CD14-positive monocyte (primary cell): ENCODE measurements around the gene WDFY3. TPM values are rescaled to one million over a fixed set of nuclear protein-coding genes. Genes with fewer than 3 reads are reported as not detected.

Experiments
- DNase-seq, 3 donors: peaks; one replicate each; pipeline ENCODE4 v3.0.0-alpha.2; 2011 to 2022
- H2AFZ ChIP-seq: 2 replicates; pipeline ENCODE4 v1.6.0; 2012; ENCODE audit warnings: mild to moderate bottlenecking, low read depth, low read length, inconsistent platforms; ENCODE audit not compliant: insufficient read depth, poor library complexity, severe bottlenecking
- H3K27ac ChIP-seq, 2 donors: 1 replicate in 1 of 2; 2 replicates in 1 of 2; pipeline ENCODE4 v1.5.1; 2012 to 2013; ENCODE audit warnings: low read length in 2 of 2, control low read depth in 1 of 2, inconsistent platforms in 1 of 2, low read depth in 1 of 2, mild to moderate bottlenecking in 1 of 2
- H3K27me3 ChIP-seq, 2 donors: one replicate each; pipeline versions ENCODE4 v1.6.0 to v1.6.1; 2011 to 2013; ENCODE audit warnings: low read length in 2 of 2; ENCODE audit not compliant: control insufficient read depth in 2 of 2, insufficient read depth in 2 of 2
- H3K36me3 ChIP-seq, 2 donors: replicated peaks in 1 of 2; 1 replicate in 1 of 2; 2 replicates in 1 of 2; pipeline versions ENCODE4 v1.5.1 to v1.6.1; 2012 to 2013; ENCODE audit warnings: low read length in 2 of 2, control low read depth in 1 of 2, inconsistent platforms in 1 of 2, mild to moderate bottlenecking in 1 of 2; ENCODE audit not compliant: insufficient read depth in 2 of 2, control insufficient read depth in 1 of 2
- H3K4me1 ChIP-seq, 2 donors: 1 replicate in 1 of 2; 2 replicates in 1 of 2; pipeline versions ENCODE4 v1.5.1 to v1.6.1; 2012 to 2013; ENCODE audit warnings: low read length in 2 of 2, control low read depth in 1 of 2, inconsistent platforms in 1 of 2, mild to moderate bottlenecking in 1 of 2, moderate library complexity in 1 of 2; ENCODE audit not compliant: insufficient read depth in 2 of 2, control insufficient read depth in 1 of 2
- H3K4me2 ChIP-seq: replicated peaks from 2 replicates; pipeline ENCODE3; 2012; ENCODE audit warnings: low read length, moderate library complexity, mild to moderate bottlenecking; ENCODE audit not compliant: poor library complexity, severe bottlenecking; ENCODE audit errors: extremely low read depth
- H3K4me3 ChIP-seq, 3 experiments: fragments of 200-600 bp in 1 of 3; sonication (generic) in 1 of 3; replicated peaks in 1 of 3; 1 replicate in 2 of 3; 2 replicates in 1 of 3; pipeline ENCODE4 v1.5.1; 2011 to 2013; ENCODE audit warnings: low read length in 3 of 3, mild to moderate bottlenecking in 3 of 3, control low read depth in 2 of 3, low read depth in 2 of 3, inconsistent platforms in 1 of 3, moderate library complexity in 1 of 3
- H3K79me2 ChIP-seq: 2 replicates; pipeline ENCODE4 v1.6.0; 2012; ENCODE audit warnings: mild to moderate bottlenecking, control low read depth, inconsistent platforms, low read length, moderate library complexity; ENCODE audit not compliant: insufficient read depth
- H3K9ac ChIP-seq: 2 replicates; pipeline ENCODE4 v1.6.0; 2017; ENCODE audit warnings: low read length, mild to moderate bottlenecking; ENCODE audit not compliant: insufficient read depth, poor library complexity, severe bottlenecking
- H3K9me3 ChIP-seq, 2 donors: replicated peaks in 1 of 2; 1 replicate in 1 of 2; 2 replicates in 1 of 2; pipeline versions ENCODE4 v1.5.1 to v1.6.1; 2012 to 2013; ENCODE audit warnings: low read length in 2 of 2, control low read depth in 1 of 2; ENCODE audit not compliant: control insufficient read depth in 1 of 2, insufficient read depth in 1 of 2
- H4K20me1 ChIP-seq: 2 replicates; pipeline ENCODE4 v1.6.0; 2012; ENCODE audit warnings: mild to moderate bottlenecking, low read length, control low read depth, moderate library complexity; ENCODE audit not compliant: insufficient read depth
- H3K27ac Mint-ChIP-seq, 7 donors: one replicate each; pipeline ENCODE4 v1.8.0; 2020; ENCODE audit warnings: mild to moderate bottlenecking in 7 of 7, mixed read lengths in 7 of 7, moderate library complexity in 6 of 7, inconsistent platforms in 2 of 7
- H3K27me3 Mint-ChIP-seq, 3 donors: one replicate each; pipeline ENCODE4 v1.8.0; 2021 to 2022; ENCODE audit warnings: low read depth in 3 of 3, mild to moderate bottlenecking in 3 of 3, mixed read lengths in 3 of 3, moderate library complexity in 3 of 3, inconsistent platforms in 1 of 3
- H3K36me3 Mint-ChIP-seq, 2 donors: one replicate each; pipeline ENCODE4 v1.8.0; 2020; ENCODE audit warnings: mixed read lengths in 2 of 2, inconsistent platforms in 1 of 2, mild to moderate bottlenecking in 1 of 2
- H3K4me1 Mint-ChIP-seq: one replicate; pipeline ENCODE4 v1.8.0; 2020; ENCODE audit warnings: mild to moderate bottlenecking, mixed read lengths
- H3K4me3 Mint-ChIP-seq, 2 donors: one replicate each; pipeline ENCODE4 v1.8.0; 2020; ENCODE audit warnings: mild to moderate bottlenecking in 2 of 2, mixed read lengths in 2 of 2, moderate library complexity in 1 of 2
- H3K9me3 Mint-ChIP-seq, 7 donors: one replicate each; pipeline ENCODE4 v1.8.0; 2020 to 2022; ENCODE audit warnings: mixed read lengths in 7 of 7, mild to moderate bottlenecking in 6 of 7, moderate library complexity in 6 of 7, inconsistent platforms in 2 of 7
- CTCF ChIP-seq: fragments of 200-600 bp; IDR thresholded peaks from one replicate; pipeline ENCODE4 v1.8.0; 2022; ENCODE audit warnings: antibody characterized with exemption, mild to moderate bottlenecking
- WGBS: methylation state at CpG from one replicate; pipeline ENCODE4 v1.1.5; 2013; ENCODE audit warnings: missing lambda C conversion rate; ENCODE audit not compliant: insufficient coverage; 5-methylcytosine and 5-hydroxymethylcytosine counted together
- intact Hi-C, 2 donors: fragments of 100-400 bp; cut with micrococcal nuclease; formaldehyde crosslinking; loops; one replicate each; pipeline versions ENCODE4 v1.15.0 to v1.15.1; 2023
- polyA plus RNA-seq, 3 donors: library from polyadenylated mRNA; depleted of rRNA in 1 of 3; unstranded in 2 of 3; stranded (reverse) in 1 of 3; fragments of 300-500 nt in 2 of 3; fragments of >200 nt in 1 of 3; fragmentation: Illumina TruSeq in 2 of 3; gene quantifications; 1 replicate in 2 of 3; 2 replicates in 1 of 3; pipeline ENCODE4 v1.2.3, GENCODE V29; 2012 to 2021

The WDFY3 gene
- polyA plus RNA-seq, 3 donors, result 5.6 to 35.5 (median 5.9) TPM

- Histone ChIP-seq H3K27ac (no peak overlapping the region), H3K27me3 (no peaks in the 10 kb centered on the region), H3K36me3 (peaks cover 71 to 82% of the 10 kb centered on the region in 2 donors), H4K20me1 (peaks cover 26% of the 10 kb centered on the region), H3K4me3 (no peak overlapping the region), H3K4me2 (no peak overlapping the region), H3K79me2 (no peaks in the 10 kb centered on the region), H3K9me3 (no peaks in the 10 kb centered on the region), H2AFZ (no peak overlapping the region), H3K4me1 (peaks cover 22 to 29% of the 10 kb centered on the region in 2 donors), H3K9ac (no peak overlapping the region)
- TF ChIP-seq CTCF, result peak; percentile 89
- Mint-ChIP-seq H3K36me3 (peaks cover 59 to 76% of the 10 kb centered on the region in 2 donors), H3K27me3 (no peaks in the 10 kb centered on the region), H3K27ac (no peak overlapping the region), H3K4me1 (peaks cover 22% of the 10 kb centered on the region), H3K9me3 (peaks cover 0 to 1% (median 0%) of the 10 kb centered on the region in 7 donors), H3K4me3 (no peak overlapping the region)
- peak; percentile 18 to 56 (median 30) for DNase-seq
- intact Hi-C loops, result loop anchor here in 1 of 2 donors (5.0 kb wide), 1 partner anchor 222 kb away; no protein-coding TSS in a partner anchor
- whole genome bisulfite sequencing, result no CpG with 5 or more reads among the region's 1 CpG
These were observed 216.1 kb downstream of the WDFY3 start for GRCh38 chr4:84750260-84750959.

- H3K4me1 ChIP-seq, result no peaks in the 10 kb centered on the region
These were observed 226.4 kb downstream of the WDFY3 start for GRCh38 chr4:84740057-84740456.

More at GRCh38 chr4:84740057-84740456, 226.4 kb downstream of the WDFY3 start:
- Mint-ChIP-seq H3K4me3 (no peak overlapping the region), H3K36me3 (peaks cover 75 to 81% of the 10 kb centered on the region in 2 donors), H3K27ac (no peak overlapping the region), H3K9me3 (peaks cover 0 to 2% (median 1%) of the 10 kb centered on the region in 7 donors), H3K4me1 (no peaks in the 10 kb centered on the region), H3K27me3 (peaks cover 0 to 1% (median 0%) of the 10 kb centered on the region in 3 donors)
- intact Hi-C loops, result no loop called here
- Histone ChIP-seq H3K36me3 (peaks cover 93 to 96% of the 10 kb centered on the region in 2 donors), H3K9me3 (no peaks in the 10 kb centered on the region), H3K4me3 (no peak overlapping the region), H4K20me1 (no peaks in the 10 kb centered on the region), H2AFZ (no peak overlapping the region), H3K27ac (no peak overlapping the region), H3K4me2 (no peak overlapping the region), H3K79me2 (no peaks in the 10 kb centered on the region), H3K27me3 (no peaks in the 10 kb centered on the region), H3K9ac (no peak overlapping the region)
- WGBS, result no CpG with 5 or more reads among the region's 2 CpGs
- TF ChIP-seq CTCF, result no peak
- no peak for DNase-seq
